Lower leg skin (tissue), 4 donors: ENCODE results near the gene AKAP14. TPM values are rescaled to one million over a fixed set of nuclear protein-coding genes. Genes with fewer than 3 reads are reported as not detected.
"Not testable (repeated sequence)": the region's sequence is repeated elsewhere in the genome, so short reads cannot be mapped to it uniquely, and the experiment has no call there.

Experiments
- DNase-seq, 2 donors: peaks; one replicate each; pipeline ENCODE4 v3.0.0-alpha.2; 2019; ENCODE audit warnings: low spot score in 2 of 2
- H3K4me3 ChIP-seq: fragments of 200-600 bp; sonication (generic); 2 replicates; pipeline ENCODE4 v1.5.1; 2017; ENCODE audit warnings: mild to moderate bottlenecking, low read depth; ENCODE audit not compliant: poor library complexity, severe bottlenecking
- CTCF ChIP-seq, 3 donors: fragments of 450-650 bp; IDR thresholded peaks; one replicate each; pipeline ENCODE4 v1.5.1; 2016; ENCODE audit warnings: antibody characterized with exemption in 3 of 3, mild to moderate bottlenecking in 3 of 3, moderate library complexity in 2 of 3
- POLR2A ChIP-seq, 2 donors: fragments of 450-650 bp; IDR thresholded peaks; one replicate each; pipeline ENCODE4 v1.6.1; 2016 to 2017; ENCODE audit warnings: antibody characterized with exemption in 2 of 2, mild to moderate bottlenecking in 1 of 2, moderate library complexity in 1 of 2
- WGBS, 2 donors: methylation state at CpG; one replicate each; pipeline ENCODE4 v1.1.5; 2018; 5-methylcytosine and 5-hydroxymethylcytosine counted together
- intact Hi-C: fragments of 100-400 bp; cut with DNase I; formaldehyde crosslinking; loops from one replicate; pipeline ENCODE4 v1.15.0; 2023; ENCODE audit warnings: low total_unique reads
- total RNA-seq, 4 donors: library from RNA; depleted of rRNA; stranded (reverse); fragments of >200 nt; gene quantifications; one replicate each; pipeline ENCODE4 v1.1.0, GENCODE V29; 2016

The AKAP14 gene
- total RNA-seq, 4 donors from 2014 or later: not detected

- H3K4me3 ChIP-seq: no peak overlapping the region
- TF ChIP-seq POLR2A (IDR thresholded peaks at IDR 0.05) (no peak), CTCF (IDR thresholded peaks at IDR 0.05) (no peak)
- intact Hi-C loops: no loop called here
- DNase-seq: no peak
These were observed 64.9 kb downstream of the AKAP14 start for GRCh38 chrX:119960625-119961024.

- WGBS, 2 donors: 80 to 90% methylated on average over 1 of the region's 1 CpG
- DNase-seq, intact Hi-C loops, H3K4me3 ChIP-seq: not testable (repeated sequence)
These were observed 71.1 kb downstream of the AKAP14 start for GRCh38 chrX:119966837-119967236.

Other genes with a start within 250 kb of the AKAP14 start
- gene SEPTIN6, start 202.7 kb upstream of the AKAP14 start, total RNA-seq: 10 to 100 TPM in 2 of 4 donors, 1 to 10 TPM in 2; 7.8 to 11.9 (median 10.4) TPM
- gene SOWAHD, start 137.3 kb upstream of the AKAP14 start, total RNA-seq: 1 to 10 TPM in 1 of 4 donors, under 1 TPM in 3; 0.20 to 1.3 (median 0.56) TPM
- gene RPL39, start 104.3 kb upstream of the AKAP14 start, total RNA-seq: 1,000 to 10,000 TPM; 2,066 to 6,085 (median 2,614) TPM
- 1 to 10 TPM; 4.3 to 5.6 (median 5.1) TPM for gene UPF3B, start 42.9 kb upstream of the AKAP14 start, total RNA-seq
- gene RNF113A, start 24.2 kb upstream of the AKAP14 start, total RNA-seq: 10 to 100 TPM; 20.2 to 30.1 (median 23.2) TPM
- gene NDUFA1, start 24.1 kb upstream of the AKAP14 start, total RNA-seq: 10 to 100 TPM; 39.4 to 60.6 (median 47.4) TPM
- gene NKAP, start 47.9 kb downstream of the AKAP14 start, total RNA-seq: 1 to 10 TPM; 4.8 to 7.3 (median 6.4) TPM
- not detected for gene RHOXF2B, start 181.8 kb downstream of the AKAP14 start, total RNA-seq
- gene RHOXF1, start 220.0 kb downstream of the AKAP14 start, total RNA-seq: 1 to 10 TPM in 1 of 4 donors, under 1 TPM in 1, not detected in 2; 0.62 to 5.5 TPM